Aorta (tissue), 5 donors: ENCODE results near the gene ARMC9. TPM values are rescaled to one million over a fixed set of nuclear protein-coding genes. Genes with fewer than 3 reads are reported as not detected.

Source experiments
- ATAC-seq: fragments of 200-7000 bp; cut with Tn5 transposase; one replicate; pipeline ENCODE4 v1.9.1; 2022; ENCODE audit warnings: moderate library complexity; ENCODE audit not compliant: low FRiP score
- DNase-seq, 2 donors: peaks; one replicate each; pipeline ENCODE4 v3.0.0-alpha.2; 2020
- H3K27ac ChIP-seq, 2 donors: one replicate each; pipeline ENCODE4 v1.5.1; 2013; ENCODE audit warnings: low read length in 2 of 2, mild to moderate bottlenecking in 2 of 2, moderate library complexity in 2 of 2, control low read depth in 1 of 2, inconsistent platforms in 1 of 2, low read depth in 1 of 2
- H3K27me3 ChIP-seq, 2 donors: one replicate each; pipeline ENCODE4 v1.6.1; 2013; ENCODE audit warnings: control low read depth in 1 of 2, low read length in 1 of 2, mild to moderate bottlenecking in 1 of 2, moderate library complexity in 1 of 2; ENCODE audit not compliant: insufficient read depth in 2 of 2, control insufficient read depth in 1 of 2
- H3K36me3 ChIP-seq, 2 donors: one replicate each; pipeline ENCODE4 v1.6.1; 2013; ENCODE audit warnings: control low read depth in 1 of 2, low read length in 1 of 2, mild to moderate bottlenecking in 1 of 2; ENCODE audit not compliant: insufficient read depth in 2 of 2, control insufficient read depth in 1 of 2
- H3K4me1 ChIP-seq, 2 donors: one replicate each; pipeline ENCODE4 v1.6.1; 2013; ENCODE audit warnings: low read length in 2 of 2, control low read depth in 1 of 2, mild to moderate bottlenecking in 1 of 2, moderate library complexity in 1 of 2; ENCODE audit not compliant: insufficient read depth in 2 of 2, control insufficient read depth in 1 of 2
- H3K4me3 ChIP-seq, 2 donors: one replicate each; pipeline ENCODE4 v1.5.1; 2013; ENCODE audit warnings: low read length in 2 of 2, control low read depth in 1 of 2, mild to moderate bottlenecking in 1 of 2
- H3K9me3 ChIP-seq: one replicate; pipeline ENCODE4 v1.6.1; 2013; ENCODE audit warnings: mild to moderate bottlenecking, low read length; ENCODE audit not compliant: control insufficient read depth
- WGBS, 2 donors: extraction: QIAGEN DNeasy Blood & Tissue Kit; methylation state at CpG; one replicate each; pipeline ENCODE4 v1.1.7; 2013; 5-methylcytosine and 5-hydroxymethylcytosine counted together
- intact Hi-C, 2 donors: fragments of 100-400 bp; cut with DNase I; formaldehyde crosslinking; loops; one replicate each; pipeline versions ENCODE4 v1.14.2 to v1.15.0; 2022
- polyA plus RNA-seq, 2 donors: library from polyadenylated mRNA; stranded (reverse); fragments of 200-250 nt; gene quantifications; one replicate each; pipeline ENCODE4 v1.2.3, GENCODE V29; 2013
- total RNA-seq, 2 donors: library from RNA; stranded (reverse); fragmentation: NEBNext Ultra II Directional; extraction: Animal tissue kit (Norgen Biotek cat#: 25700); gene quantifications; one replicate each; pipeline ENCODE4 v1.2.1, GENCODE V29; 2021
- donor health status: healthy with polysubstance abuse.
- donor health status: Bipolar disorder and iron deficiency.
- donor health status: DM: no; HTN: no; CAD: no.
- donor health status: DM: no; HTN: no; CAD: no.
- donor health status: DM: yes; HTN: yes; CAD: no.

The ARMC9 gene
- total and polyA plus RNA-seq, 4 donors: 6.9 to 86.8 (median 30.6) TPM

GRCh38 chr2:231308631-231309428 is 110.4 kb downstream of the ARMC9 start:
- no peak for DNase-seq
- 67 to 73% methylated on average over 16 of the region's 16 CpGs for WGBS, 2 donors

DNA sequence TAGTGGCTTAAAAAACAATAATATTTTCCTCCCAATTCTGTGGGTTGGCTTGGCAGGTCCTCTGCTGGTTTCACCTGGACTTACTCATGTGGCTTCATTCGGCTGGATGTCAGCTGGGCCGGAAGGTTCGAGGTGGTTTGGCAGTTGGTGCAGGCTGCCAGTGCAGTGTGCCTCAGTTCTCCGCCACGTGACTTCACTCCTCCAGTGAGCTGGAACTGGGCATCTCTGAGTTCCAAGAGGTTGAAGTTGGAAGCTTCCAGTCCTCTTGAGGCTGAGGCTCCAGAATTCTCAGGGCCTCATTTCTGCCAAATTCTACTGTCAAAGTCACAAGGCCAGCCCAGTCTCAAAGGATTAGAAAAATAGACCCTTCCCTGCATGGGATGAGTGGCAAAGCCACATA is 113.6 kb downstream of the ARMC9 start:
- peaks cover 0 to 2% of the 10 kb centered on the region in 2 donors for H3K4me1 ChIP-seq
- no peaks in the 10 kb centered on the region for H3K36me3 ChIP-seq
- no peak overlapping the region for H3K4me3 ChIP-seq
- H3K27me3 ChIP-seq: no peaks in the 10 kb centered on the region
- H3K27ac ChIP-seq: no peak overlapping the region
- peak; percentile 28 for ATAC-seq
- H3K9me3 ChIP-seq: no peaks in the 10 kb centered on the region
- 28 to 38% methylated on average over 5 of the region's 5 CpGs for WGBS, 2 donors
- intact Hi-C loops: no loop called here
- no peak for DNase-seq

More at GRCh38 chr2:231308631-231309428, 110.4 kb downstream of the ARMC9 start:
- ATAC-seq: no peak
- Histone ChIP-seq H3K4me1 (peaks cover 0 to 2% of the 10 kb centered on the region in 2 donors), H3K36me3 (no peaks in the 10 kb centered on the region), H3K9me3 (no peaks in the 10 kb centered on the region), H3K27me3 (no peaks in the 10 kb centered on the region), H3K4me3 (no peak overlapping the region), H3K27ac (no peak overlapping the region)
- intact Hi-C loops: loop anchor here (5.0 to 10.0 kb wide), 2 partner anchors 98 to 106 kb away; no protein-coding TSS in a partner anchor

DNA sequence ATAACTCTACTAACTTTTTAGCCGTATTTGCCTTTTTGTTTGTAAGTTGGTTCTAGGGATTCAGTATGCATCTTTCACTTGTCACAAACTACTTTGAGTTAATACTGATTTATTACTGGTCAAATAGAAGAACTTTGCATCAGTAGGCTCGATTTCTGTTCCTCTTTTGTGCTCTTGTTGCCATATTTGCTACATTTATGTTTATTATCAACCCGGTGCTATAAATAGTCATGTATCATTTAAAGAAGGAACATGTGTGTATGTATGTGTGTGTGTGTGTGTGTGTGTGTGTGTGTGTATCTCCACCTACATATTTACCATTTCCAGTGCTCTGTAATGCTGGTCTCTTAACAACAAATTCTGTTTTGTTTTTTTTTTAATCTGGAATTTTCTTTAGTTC is 117.5 kb downstream of the ARMC9 start:
- ATAC-seq: no peak
- H3K4me3 ChIP-seq: no peak overlapping the region
- WGBS, 2 donors: 93 to 98% methylated on average over 3 of the region's 3 CpGs
- no peaks in the 10 kb centered on the region for H3K4me1 ChIP-seq
- intact Hi-C loops: no loop called here
- no peak for DNase-seq
- no peak overlapping the region for H3K27ac ChIP-seq
- peaks cover 0 to 4% of the 10 kb centered on the region in 2 donors for H3K36me3 ChIP-seq
- no peaks in the 10 kb centered on the region for H3K9me3 ChIP-seq
- no peaks in the 10 kb centered on the region for H3K27me3 ChIP-seq

DNA sequence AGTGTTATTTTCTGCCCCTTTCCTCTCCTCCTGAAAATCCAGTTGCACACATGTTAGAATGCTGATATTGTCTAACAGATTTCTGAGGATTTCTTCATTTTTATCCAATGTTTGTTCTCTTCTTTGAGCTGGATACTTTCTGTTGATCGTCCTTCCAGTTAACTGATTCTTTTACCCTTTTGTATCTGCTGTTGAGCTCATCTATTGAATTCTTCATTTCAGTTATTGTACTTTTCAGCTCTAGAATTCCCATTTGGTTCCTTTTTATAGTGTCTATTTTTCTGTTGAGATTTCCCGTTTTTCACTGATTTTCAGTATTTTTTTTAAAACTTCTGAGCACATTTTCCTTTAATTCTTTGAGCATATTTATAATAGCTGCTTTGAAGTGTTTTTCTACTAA is 119.1 kb downstream of the ARMC9 start:
- no peaks in the 10 kb centered on the region for H3K4me1 ChIP-seq
- WGBS, 2 donors: 97 to 98% methylated on average over 2 of the region's 2 CpGs
- intact Hi-C loops: no loop called here
- H3K36me3 ChIP-seq: peaks cover 0 to 4% of the 10 kb centered on the region in 2 donors
- ATAC-seq (no peak), DNase-seq (no peak)
- no peaks in the 10 kb centered on the region for H3K9me3 ChIP-seq
- no peak overlapping the region for H3K4me3 ChIP-seq
- no peaks in the 10 kb centered on the region for H3K27me3 ChIP-seq
- H3K27ac ChIP-seq: no peak overlapping the region

DNA sequence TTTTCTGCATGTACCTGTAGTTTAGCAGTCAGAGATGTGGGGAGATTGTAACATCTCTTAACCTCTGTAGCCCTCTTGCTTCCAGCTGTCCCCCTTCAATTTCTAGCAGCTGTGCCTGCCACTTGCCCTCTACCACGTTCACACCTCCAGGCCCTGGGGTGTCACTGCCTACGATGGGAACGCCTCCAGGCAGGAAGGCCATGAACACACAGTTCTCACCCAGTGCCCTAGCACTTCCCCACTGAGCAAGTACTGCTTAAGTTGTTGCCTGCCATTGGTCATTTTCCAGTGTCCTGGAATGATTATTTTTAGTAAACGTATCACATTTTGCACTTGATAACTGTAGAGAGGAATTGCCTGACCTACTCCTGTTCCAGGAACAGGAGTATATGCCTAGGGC is 120.0 kb downstream of the ARMC9 start:
- DNase-seq (no peak), ATAC-seq (no peak)
- WGBS, 2 donors: 81 to 84% methylated on average over 4 of the region's 4 CpGs
- Histone ChIP-seq H3K4me3 (no peak overlapping the region), H3K27me3 (no peaks in the 10 kb centered on the region), H3K4me1 (no peaks in the 10 kb centered on the region), H3K36me3 (peaks cover 0 to 4% of the 10 kb centered on the region in 2 donors), H3K27ac (no peak overlapping the region), H3K9me3 (no peaks in the 10 kb centered on the region)
- intact Hi-C loops: no loop called here

DNA sequence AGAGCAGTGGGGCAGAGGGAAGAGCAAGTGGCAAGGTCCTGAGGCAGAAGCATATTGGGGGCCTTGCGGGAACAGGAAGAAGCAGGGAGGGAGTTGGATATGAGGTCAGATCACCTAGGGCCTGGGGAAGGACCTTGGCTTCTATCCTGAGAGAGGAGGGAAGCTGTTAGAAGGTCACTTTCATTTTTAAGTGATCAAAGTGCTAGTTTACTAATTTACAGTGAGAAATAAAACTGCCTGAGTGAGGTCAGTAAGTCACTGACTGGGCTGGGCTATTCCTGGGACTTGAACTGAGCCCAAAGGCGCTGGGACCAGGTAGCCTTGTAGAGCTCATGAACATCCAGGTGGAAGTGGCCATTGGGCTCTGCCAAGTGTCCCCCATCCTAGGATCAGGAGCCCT is 120.5 kb downstream of the ARMC9 start:
- 73 to 76% methylated on average over 2 of the region's 2 CpGs for WGBS, 2 donors
- H3K36me3 ChIP-seq: peaks cover 0 to 4% of the 10 kb centered on the region in 2 donors
- ATAC-seq: no peak
- H3K4me3 ChIP-seq: no peak overlapping the region
- no peak for DNase-seq
- no peaks in the 10 kb centered on the region for H3K4me1 ChIP-seq
- intact Hi-C loops: no loop called here
- H3K27ac ChIP-seq: no peak overlapping the region
- no peaks in the 10 kb centered on the region for H3K27me3 ChIP-seq
- H3K9me3 ChIP-seq: no peaks in the 10 kb centered on the region

GRCh38 chr2:231319867-231320266 is 121.4 kb downstream of the ARMC9 start:
- Histone ChIP-seq H3K27ac (no peak overlapping the region), H3K9me3 (no peaks in the 10 kb centered on the region), H3K36me3 (peaks cover 0 to 4% of the 10 kb centered on the region in 2 donors), H3K4me3 (no peak overlapping the region), H3K4me1 (no peaks in the 10 kb centered on the region), H3K27me3 (no peaks in the 10 kb centered on the region)
- no peak for DNase-seq
- ATAC-seq: no peak
- intact Hi-C loops: no loop called here
- WGBS, 2 donors: 83 to 92% methylated on average over 1 of the region's 1 CpG

DNA sequence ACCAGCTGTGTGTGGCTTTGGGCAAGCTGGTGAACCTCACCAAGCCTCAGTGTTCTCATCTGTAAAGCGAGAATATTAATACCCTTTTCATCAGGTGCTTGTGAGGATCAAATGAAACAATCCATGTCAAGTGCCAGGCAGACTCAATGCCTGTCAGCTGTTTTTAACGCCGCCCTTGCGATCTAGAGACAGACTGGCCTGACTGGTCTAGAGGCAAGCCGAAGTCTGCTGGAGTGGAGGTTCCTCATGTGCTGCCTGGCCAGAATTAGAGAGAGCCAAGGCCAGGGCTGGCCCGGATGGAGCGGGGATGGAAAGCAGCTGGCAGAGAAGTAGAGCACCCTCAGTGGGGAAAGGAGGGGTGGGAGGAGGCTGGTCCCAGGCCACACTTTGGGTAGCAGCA is 122.6 kb downstream of the ARMC9 start:
- DNase-seq (peak in 1 of 2 donors; percentile 74), ATAC-seq (no peak)
- Histone ChIP-seq H3K4me3 (no peak overlapping the region), H3K4me1 (no peaks in the 10 kb centered on the region), H3K27ac (no peak overlapping the region), H3K27me3 (no peaks in the 10 kb centered on the region), H3K36me3 (peaks cover 0 to 4% of the 10 kb centered on the region in 2 donors), H3K9me3 (no peaks in the 10 kb centered on the region)
- WGBS, 2 donors: 16 to 24% methylated on average over 7 of the region's 7 CpGs
- intact Hi-C loops: no loop called here
